Heart left ventricle (tissue), 13 donors: ENCODE data around the gene GZMB.

Experiments
- CTCF ChIP-seq, 12 donors: fragments of 200-600 bp; sonication (generic) in 4 of 12; IDR thresholded peaks; one replicate each; pipeline versions ENCODE4 v1.5.0 to v1.8.0; 2018 to 2022; ENCODE audit warnings: antibody characterized with exemption in 12 of 12, mild to moderate bottlenecking in 5 of 12
- POLR2A ChIP-seq, 2 donors: fragments of 450-650 bp; IDR thresholded peaks; one replicate each; pipeline ENCODE4 v1.6.1; 2017; ENCODE audit warnings: antibody characterized with exemption in 2 of 2, mild to moderate bottlenecking in 2 of 2, moderate library complexity in 2 of 2
- donor health status: ischemic (EF 13 %, LVEDD 7.1; RV severe dilation, severe dysfunction).
- donor health status: DM: no; HTN: yes; CAD: no.
- donor health status: DM: no; HTN: no; CAD: no.
- donor health status: ischemic (EF 25% LVEDD 6.9; RV normal size, moderate dysfunction).
- donor health status: ischemic (EF 25% LVEDD 5.7; RV mildly dilated, moderate dysfunction).
- donor health status: ischemic (EF 35%, LVEDD 5.7; RV mildly dilated, moderate dysfunction).
- donor health status: nonischemic (EF 11% LVEDD 7.7; RV severe dilation, severe dysfunction).
- donor health status: DM: yes; HTN: yes; CAD: no.
- donor health status: PGD.
- donor health status: ischemic (EF 29% LVEDD 5.4; RV normal size, mild dysfunction).
- donor health status: nonischemic (EF 23%, LVEDD 6.1; RV moderate dilation, normal function).

GRCh38 chr14:24669651-24670050, 35.7 kb upstream of the GZMB start:
- no peak for TF ChIP-seq CTCF (IDR thresholded peaks at IDR 0.05)
- no peak for TF ChIP-seq POLR2A (IDR thresholded peaks at IDR 0.05)
